K562 (cell line): ENCODE measurements around the gene TMC5. TPM values are rescaled to one million over a fixed set of nuclear protein-coding genes. Genes with fewer than 3 reads are reported as not detected.

ENCODE experiments used
- ATF1 ChIP-seq, 2 experiments: fragments of 450-650 bp in 1 of 2; IDR thresholded peaks; 2 replicates each; pipeline ENCODE4 v1.6.1; 2016; ENCODE audit warnings: missing compliant biosample characterization in 1 of 2, missing genetic modification characterization in 1 of 2
- BCL6 ChIP-seq: fragments of 250-450 bp; sonication (Bioruptor Pico); IDR thresholded peaks from 2 replicates; pipeline ENCODE4 v1.4.0; 2020
- EGR1 ChIP-seq: fragments of 450-650 bp; conservative IDR thresholded peaks from 2 replicates; pipeline ENCODE4 v1.6.1; 2017; ENCODE audit warnings: mild to moderate bottlenecking
- FOSL1 ChIP-seq: fragments of 200-800 bp; sonication (Bioruptor generic); conservative IDR thresholded peaks from 2 replicates; pipeline ENCODE4 v1.6.1; 2016; ENCODE audit warnings: missing genetic modification characterization, missing compliant biosample characterization
- GATA2 ChIP-seq: sonication (generic); formaldehyde crosslinking; IDR thresholded peaks from 2 replicates; pipeline ENCODE4 v1.4.0; 2020; ENCODE audit warnings: mild to moderate bottlenecking, missing genetic modification reagents
- HDAC1 ChIP-seq, 2 experiments: fragments of 450-650 bp; IDR thresholded peaks; 2 replicates each; pipeline ENCODE4 v1.6.1; 2016 to 2017; ENCODE audit warnings: inconsistent platforms in 1 of 2, mild to moderate bottlenecking in 1 of 2, moderate library complexity in 1 of 2
- MCM5 ChIP-seq: fragments of 450-650 bp; IDR thresholded peaks from 2 replicates; pipeline ENCODE4 v1.6.1; 2016; ENCODE audit warnings: low read depth
- NFIC ChIP-seq: fragments of 450-650 bp; IDR thresholded peaks from 2 replicates; pipeline ENCODE4 v1.6.1; 2017; ENCODE audit warnings: mild to moderate bottlenecking, inconsistent platforms
- NFIX ChIP-seq: fragments of 250-450 bp; sonication (Bioruptor Pico); IDR thresholded peaks from 2 replicates; pipeline ENCODE4 v1.4.0; 2020; ENCODE audit warnings: low read depth, mild to moderate bottlenecking, moderate library complexity
- NONO ChIP-seq, 2 experiments: fragments of 200-400 bp in 1 of 2; fragments of 450-650 bp in 1 of 2; formaldehyde crosslinking in 1 of 2; IDR thresholded peaks; 2 replicates each; pipeline ENCODE4 v1.6.1; 2017; ENCODE audit warnings: low read depth in 2 of 2, mild to moderate bottlenecking in 2 of 2, moderate library complexity in 2 of 2, low read length in 1 of 2
- NR4A1 ChIP-seq, 2 experiments: fragments of 250-450 bp in 1 of 2; fragments of 450-650 bp in 1 of 2; sonication (Bioruptor Pico) in 1 of 2; IDR thresholded peaks; 2 replicates each; pipeline versions ENCODE4 v1.4.0 to v1.6.1; 2016 to 2020; ENCODE audit warnings: mild to moderate bottlenecking in 2 of 2, missing compliant biosample characterization in 1 of 2, missing genetic modification characterization in 1 of 2, moderate library complexity in 1 of 2
- PYGO2 ChIP-seq: fragments of 450-650 bp; IDR thresholded peaks from 2 replicates; pipeline ENCODE4 v1.6.1; 2016; ENCODE audit warnings: mild to moderate bottlenecking, missing genetic modification characterization, moderate library complexity, missing compliant biosample characterization
- RCOR1 ChIP-seq, 2 experiments: IDR thresholded peaks; 2 replicates each; pipeline ENCODE4 v1.6.1; 2012; ENCODE audit warnings: low read depth in 2 of 2, low read length in 2 of 2, borderline replicate concordance in 1 of 2, improper control_type of control experiment in 1 of 2
- RHOXF2B ChIP-seq: fragments of 250-450 bp; sonication (Bioruptor Pico); conservative IDR thresholded peaks from 2 replicates; pipeline ENCODE4 v1.5.1; 2021
- SMARCE1 ChIP-seq: fragments of 450-650 bp; IDR thresholded peaks from 2 replicates; pipeline ENCODE4 v1.7.1; 2016; ENCODE audit warnings: mild to moderate bottlenecking
- SP2 ChIP-seq: IDR thresholded peaks from 2 replicates; pipeline ENCODE4 v1.6.1; 2011; ENCODE audit warnings: mild to moderate bottlenecking, low read depth, low read length, moderate library complexity; ENCODE audit not compliant: poor library complexity, severe bottlenecking; ENCODE audit errors: extremely low read depth
- TAF1 ChIP-seq: IDR thresholded peaks from 2 replicates; pipeline ENCODE4 v1.6.1; 2011; ENCODE audit warnings: mild to moderate bottlenecking, low read length, moderate library complexity; ENCODE audit not compliant: insufficient read depth, control insufficient read depth, severe bottlenecking; ENCODE audit errors: extremely low read depth
- TCF15 ChIP-seq: fragments of 250-450 bp; sonication (Bioruptor Pico); IDR thresholded peaks from 2 replicates; pipeline ENCODE4 v1.8.0; 2022; ENCODE audit warnings: moderate library complexity, mild to moderate bottlenecking, inconsistent platforms
- TEAD4 ChIP-seq, 2 experiments: sonication (generic) in 1 of 2; formaldehyde crosslinking in 1 of 2; IDR thresholded peaks; 2 replicates each; pipeline versions ENCODE4 v1.6.1 to v1.8.0; 2012 to 2022; ENCODE audit warnings: borderline replicate concordance in 1 of 2, inconsistent platforms in 1 of 2, low read length in 1 of 2, mild to moderate bottlenecking in 1 of 2, missing genetic modification reagents in 1 of 2
- polyA plus RNA-seq, 8 experiments: library from polyadenylated mRNA; depleted of rRNA in 4 of 8; stranded (reverse) in 5 of 8; unstranded in 3 of 8; fragments of >200 nt; fragmentation: Nextera tagmentation in 2 of 8; fragmentation: Illumina TruSeq in 1 of 8; extraction: Ambion mirVana in 2 of 8; extraction: Trizol in 1 of 8; gene quantifications; 2 replicates each; pipeline versions ENCODE4 v1.2.1 to v1.2.3, GENCODE V29; 2011 to 2014; ENCODE audit warnings: inconsistent platforms in 1 of 8, missing spikeins in 1 of 8
- total RNA-seq, 7 experiments: library from RNA; depleted of rRNA in 6 of 7; stranded (reverse); fragments of >200 nt in 6 of 7; fragmentation: Illumina TruSeq in 2 of 7; extraction: Trizol in 2 of 7; gene quantifications; 2 replicates each; pipeline versions ENCODE4 v1.2.1 to v1.2.3, GENCODE V29; 2011 to 2021; ENCODE audit warnings: low replicate concordance in 1 of 7
- TF ChIP-seq, protein P1 (sequence below): IDR thresholded peaks from 3 replicates; pipeline ENCODE4 v1.6.1; 2011; ENCODE audit warnings: borderline replicate concordance, mild to moderate bottlenecking; ENCODE audit not compliant: insufficient read length, insufficient read depth

TMC5 gene
- total and polyA plus RNA-seq, 9 of the 15 experiments (the other 6 are each of a cell fraction or from before 2014, with no cell fraction given): 0.83 to 2.6 (median 1.6) TPM

GRCh38 chr16:19520861-19521331 is 103.2 kb downstream of the TMC5 start (continued):
- TF ChIP-seq EGR1 (peak; percentile 62), GATA2 (peak; percentile 81), SMARCE1 (peak; percentile 96), TEAD4 (IDR thresholded peaks at IDR 0.05; ENCODE audit: low read length) (peak; percentile 96), TEAD4 (CRISPR knock-in tag; IDR thresholded peaks at IDR 0.05; ENCODE audit: borderline replicate concordance) (no peak), NFIX (CRISPR knock-in tag) (no peak), BCL6 (no peak), FOSL1 (tag) (peak; percentile 96), SP2 (no peak), PYGO2 (tag) (no peak), MCM5 (no peak), HDAC1 (IDR thresholded peaks at IDR 0.05) (peak; percentile 28 to 94; a peak in 2 of 4 replicates), NFIC (peak; percentile 90), NONO (IDR thresholded peaks at IDR 0.05; ENCODE audit: low read depth in 2 of 2, low read length in 1 of 2) (no peak), RCOR1 (IDR thresholded peaks at IDR 0.05; ENCODE audit: borderline replicate concordance in 1 of 2, low read depth in 2 of 2, low read length in 2 of 2) (peak; percentile 61 to 98; a peak in 3 of 4 replicates), TCF15 (no peak), ATF1 (CRISPR knock-in tag; IDR thresholded peaks at IDR 0.05) (no peak), ATF1 (tag; IDR thresholded peaks at IDR 0.05) (no peak), RHOXF2B (no peak), TAF1 (peak; percentile 13), NR4A1 (CRISPR knock-in tag; IDR thresholded peaks at IDR 0.05) (no peak), NR4A1 (tag; IDR thresholded peaks at IDR 0.05) (peak; percentile 26; the same call in 1 of the 2 replicates)
- TF ChIP-seq, protein P1, sequence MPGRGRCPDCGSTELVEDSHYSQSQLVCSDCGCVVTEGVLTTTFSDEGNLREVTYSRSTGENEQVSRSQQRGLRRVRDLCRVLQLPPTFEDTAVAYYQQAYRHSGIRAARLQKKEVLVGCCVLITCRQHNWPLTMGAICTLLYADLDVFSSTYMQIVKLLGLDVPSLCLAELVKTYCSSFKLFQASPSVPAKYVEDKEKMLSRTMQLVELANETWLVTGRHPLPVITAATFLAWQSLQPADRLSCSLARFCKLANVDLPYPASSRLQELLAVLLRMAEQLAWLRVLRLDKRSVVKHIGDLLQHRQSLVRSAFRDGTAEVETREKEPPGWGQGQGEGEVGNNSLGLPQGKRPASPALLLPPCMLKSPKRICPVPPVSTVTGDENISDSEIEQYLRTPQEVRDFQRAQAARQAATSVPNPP: no peak
